Subcutaneous adipose tissue (tissue), 4 donors: ENCODE measurements around the gene FAM181A. TPM values are rescaled to one million over a fixed set of nuclear protein-coding genes. Genes with fewer than 3 reads are reported as not detected.

ENCODE experiments used
- CTCF ChIP-seq: fragments of 450-650 bp; IDR thresholded peaks from one replicate; pipeline ENCODE4 v1.5.1; 2016; ENCODE audit warnings: low read depth, mild to moderate bottlenecking, control low read depth, antibody characterized with exemption, moderate library complexity
- total RNA-seq, 4 donors: library from RNA; depleted of rRNA; stranded (reverse); fragments of >200 nt; gene quantifications; one replicate each; pipeline ENCODE4 v1.1.0, GENCODE V29; 2016

FAM181A gene
- total RNA-seq, 4 donors from 2014 or later: not detected

GRCh38 chr14:93946541-93947090, 19.5 kb downstream of the FAM181A start:
- TF ChIP-seq CTCF: no peak

DNA sequence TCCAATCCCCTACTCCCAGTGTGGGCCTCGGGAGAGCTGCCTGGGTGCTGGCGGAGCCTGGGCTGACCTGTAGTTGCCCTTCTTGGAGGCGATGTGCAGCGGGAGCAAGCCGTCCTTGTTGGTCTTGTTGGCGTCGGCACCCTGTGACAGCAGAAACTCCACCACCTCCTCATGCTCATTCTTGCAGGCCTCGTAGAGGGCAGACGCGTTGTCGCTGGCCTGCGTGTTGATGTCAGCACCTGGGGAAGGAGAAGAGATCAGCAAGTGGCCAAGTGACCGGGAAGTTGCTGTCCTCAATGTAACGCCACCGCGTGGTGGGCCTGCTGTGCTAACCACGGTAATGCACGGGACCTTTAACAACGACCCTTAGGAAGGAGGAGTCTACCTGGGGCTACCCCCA, 20.1 kb downstream of the FAM181A start:
- no peak for TF ChIP-seq CTCF

- TF ChIP-seq CTCF: no peak
Observed at GRCh38 chr14:93949511-93950075, 22.4 kb downstream of the FAM181A start.

DNA sequence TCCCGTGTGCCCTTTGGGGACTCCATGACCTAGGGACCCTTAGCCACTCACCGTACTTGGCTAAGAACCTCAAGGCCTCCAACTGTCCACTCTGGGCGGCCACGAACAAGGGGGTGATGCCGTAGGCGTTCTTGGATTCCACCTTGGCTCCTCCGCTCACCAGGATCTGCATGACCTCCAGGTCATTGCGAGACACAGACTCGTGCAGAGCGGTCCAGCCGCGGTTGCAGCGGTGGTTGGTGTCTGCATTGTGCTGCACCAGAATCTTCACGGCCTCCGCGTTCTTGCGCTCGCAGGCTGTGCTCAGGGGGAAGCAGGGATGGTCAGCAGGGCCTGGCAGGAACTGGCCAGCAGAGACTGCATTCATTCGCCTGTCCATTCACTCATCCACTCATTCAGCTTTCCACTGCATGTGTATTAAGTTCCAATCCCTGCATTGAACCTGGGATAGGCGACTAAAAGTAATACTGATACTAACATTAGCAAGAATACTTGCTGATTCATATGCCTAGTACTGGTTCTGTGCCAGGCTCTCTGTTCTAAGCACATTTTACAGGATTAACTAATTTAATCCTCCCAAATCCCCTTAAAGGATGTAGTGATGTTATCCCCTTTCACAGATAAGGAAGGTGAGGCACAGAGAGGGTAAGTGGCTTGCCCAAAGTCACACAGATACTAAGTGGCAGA, 23.9 kb downstream of the FAM181A start:
- TF ChIP-seq CTCF: no peak

DNA sequence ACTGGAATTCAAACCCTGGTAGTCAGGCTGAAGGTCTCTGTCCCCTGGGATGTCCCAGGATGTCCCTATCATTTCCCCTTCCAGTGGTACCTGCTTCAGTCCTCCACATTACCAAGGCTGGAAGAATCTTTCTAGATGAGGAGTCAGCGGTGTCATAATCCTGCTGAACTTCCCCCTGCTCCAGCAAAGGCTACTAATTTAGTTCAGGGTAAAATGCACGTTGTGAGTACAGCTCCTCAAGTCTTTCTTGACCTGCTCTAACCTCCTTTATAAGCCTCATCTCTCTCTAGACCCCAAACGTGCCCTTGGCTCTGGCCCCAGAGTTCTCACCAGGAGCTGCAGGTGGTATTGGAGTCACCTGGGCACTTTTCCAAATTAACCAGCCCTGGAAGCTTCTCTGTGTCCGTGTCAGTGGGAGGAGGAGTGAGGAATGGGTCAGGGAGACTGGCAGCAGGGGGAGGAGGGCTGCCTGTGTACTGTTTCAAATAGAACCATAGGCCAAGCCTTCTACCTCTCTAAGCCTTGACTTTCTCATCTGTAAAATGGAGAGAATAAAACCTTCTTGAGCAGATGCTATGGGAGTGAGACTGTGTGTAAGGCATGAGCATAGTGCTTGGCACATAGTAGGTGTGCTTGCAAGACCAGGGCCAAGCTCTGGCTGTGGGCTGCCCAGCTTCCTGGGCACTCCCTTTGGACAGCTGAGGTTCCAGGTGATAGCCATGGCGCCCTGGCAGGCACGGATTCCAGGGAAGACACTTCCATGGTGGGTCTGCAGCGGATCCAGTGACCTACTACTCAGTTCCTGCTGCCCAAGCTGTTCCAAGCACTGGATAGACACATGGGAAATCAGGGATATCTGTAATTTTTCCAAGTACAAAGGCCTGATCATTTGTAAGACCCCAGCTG, 24.7 kb downstream of the FAM181A start:
- TF ChIP-seq CTCF: no peak

DNA sequence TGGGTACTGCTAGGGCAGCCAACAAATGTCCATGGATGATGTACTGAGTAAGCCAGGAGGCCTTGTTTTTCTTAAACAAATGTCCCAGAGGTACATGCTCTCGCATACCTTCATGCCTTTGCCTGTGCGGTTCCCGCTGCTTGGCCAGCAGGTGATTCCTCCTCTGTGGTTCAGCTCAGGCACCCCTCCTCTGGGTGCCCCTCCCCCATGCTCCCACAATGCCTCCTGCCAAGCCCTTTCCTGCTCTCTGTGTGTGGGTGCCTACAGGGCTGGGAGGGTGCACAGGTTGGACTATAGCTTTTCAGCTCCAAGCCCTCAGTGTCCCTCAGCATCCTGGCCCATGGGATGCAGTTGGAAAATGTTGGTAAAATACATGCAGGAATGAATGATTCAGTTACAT, 25.7 kb downstream of the FAM181A start:
- no peak for TF ChIP-seq CTCF

GRCh38 chr14:93953263-93953662, 26.1 kb downstream of the FAM181A start:
- TF ChIP-seq CTCF: no peak
